Peyer's patch (tissue), 4 donors: Measurements from ENCODE around the gene ITFG2.

Experiments used
- POLR2A ChIP-seq, 2 donors: fragments of 450-650 bp; IDR thresholded peaks; one replicate each; pipeline ENCODE4 v1.5.1; 2017; ENCODE audit warnings: antibody characterized with exemption in 2 of 2, mild to moderate bottlenecking in 2 of 2, moderate library complexity in 2 of 2
- TF ChIP-seq, protein P1 (sequence below), 6 experiments: fragments of 450-650 bp in 4 of 6; fragments of 200-600 bp in 2 of 6; sonication (generic) in 1 of 6; IDR thresholded peaks; one replicate each; pipeline ENCODE4 v1.5.1; 2017 to 2019; ENCODE audit warnings: antibody characterized with exemption in 6 of 6, mild to moderate bottlenecking in 3 of 6, moderate library complexity in 1 of 6

DNA sequence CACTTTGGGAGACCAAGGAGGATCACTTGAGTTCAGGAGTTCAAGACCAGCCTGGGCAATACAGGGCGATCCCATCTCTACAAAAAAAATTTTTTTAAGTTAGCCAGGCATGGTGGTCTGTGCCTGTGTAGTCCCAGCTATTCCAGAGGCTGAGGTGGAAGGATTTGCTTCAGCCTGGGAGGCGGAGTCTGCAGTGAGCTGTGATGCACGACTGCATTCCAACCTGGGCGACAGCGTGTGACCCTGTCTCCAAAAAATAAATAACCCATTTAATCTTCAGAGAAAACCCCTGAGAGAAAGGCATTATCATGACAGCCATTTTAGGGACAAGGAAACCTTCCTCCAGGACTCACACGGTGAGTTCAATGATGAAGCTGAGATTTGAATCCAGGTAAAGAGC is 21.4 kb upstream of the ITFG2 start:
- TF ChIP-seq, protein P1, sequence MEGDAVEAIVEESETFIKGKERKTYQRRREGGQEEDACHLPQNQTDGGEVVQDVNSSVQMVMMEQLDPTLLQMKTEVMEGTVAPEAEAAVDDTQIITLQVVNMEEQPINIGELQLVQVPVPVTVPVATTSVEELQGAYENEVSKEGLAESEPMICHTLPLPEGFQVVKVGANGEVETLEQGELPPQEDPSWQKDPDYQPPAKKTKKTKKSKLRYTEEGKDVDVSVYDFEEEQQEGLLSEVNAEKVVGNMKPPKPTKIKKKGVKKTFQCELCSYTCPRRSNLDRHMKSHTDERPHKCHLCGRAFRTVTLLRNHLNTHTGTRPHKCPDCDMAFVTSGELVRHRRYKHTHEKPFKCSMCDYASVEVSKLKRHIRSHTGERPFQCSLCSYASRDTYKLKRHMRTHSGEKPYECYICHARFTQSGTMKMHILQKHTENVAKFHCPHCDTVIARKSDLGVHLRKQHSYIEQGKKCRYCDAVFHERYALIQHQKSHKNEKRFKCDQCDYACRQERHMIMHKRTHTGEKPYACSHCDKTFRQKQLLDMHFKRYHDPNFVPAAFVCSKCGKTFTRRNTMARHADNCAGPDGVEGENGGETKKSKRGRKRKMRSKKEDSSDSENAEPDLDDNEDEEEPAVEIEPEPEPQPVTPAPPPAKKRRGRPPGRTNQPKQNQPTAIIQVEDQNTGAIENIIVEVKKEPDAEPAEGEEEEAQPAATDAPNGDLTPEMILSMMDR (IDR thresholded peaks at IDR 0.05), result no peak
- TF ChIP-seq POLR2A (IDR thresholded peaks at IDR 0.05), result no peak
